OCI-LY3 (cell line): ENCODE data around the gene FMNL2.
"Not testable (repeated sequence)": the region's sequence is repeated elsewhere in the genome, so short reads cannot be mapped to it uniquely, and the experiment has no call there.

Experiments used
- H2AFZ ChIP-seq: fragments of 200-600, 300-600 bp; shearing (Covaris generic); 2 replicates; pipeline ENCODE4 v1.6.0; 2014; ENCODE audit warnings: antibody characterized with exemption, low read depth, low read length
- H3K27ac ChIP-seq: fragments of 200-600, 300-600 bp; sonication (generic); 2 replicates; pipeline ENCODE4 v1.5.1; 2014; ENCODE audit warnings: mild to moderate bottlenecking, low read length, moderate library complexity, mixed read lengths
- H3K27me3 ChIP-seq: fragments of 200-600, 300-600 bp; sonication (generic); 2 replicates; pipeline ENCODE4 v1.6.1; 2014; ENCODE audit warnings: low read depth, low read length, mixed read lengths
- H3K36me3 ChIP-seq: fragments of 200-600, 300-600 bp; sonication (generic); replicated peaks from 2 replicates; pipeline ENCODE3; 2014; ENCODE audit warnings: low read depth, low read length, mixed read lengths
- H3K4me1 ChIP-seq: fragments of 300-600, 200-600 bp; sonication (generic); 2 replicates; pipeline ENCODE4 v1.6.1; 2014; ENCODE audit warnings: low read length, mixed read lengths
- H3K4me2 ChIP-seq: fragments of 200-600, 300-600 bp; sonication (generic); 2 replicates; pipeline ENCODE4 v1.6.1; 2014; ENCODE audit warnings: low read length, mixed read lengths
- H3K4me3 ChIP-seq: fragments of 300-600, 200-600 bp; sonication (generic); 2 replicates; pipeline ENCODE4 v1.5.1; 2014; ENCODE audit warnings: antibody characterized with exemption, mild to moderate bottlenecking, low read length, moderate library complexity
- H3K79me2 ChIP-seq: fragments of 300-600, 200-600 bp; shearing (Covaris generic); 2 replicates; pipeline ENCODE4 v1.6.1; 2014; ENCODE audit warnings: mild to moderate bottlenecking, low read length, mixed read lengths
- H3K9ac ChIP-seq: fragments of 300-600, 200-600 bp; shearing (Covaris generic); 2 replicates; pipeline ENCODE4 v1.6.0; 2014; ENCODE audit warnings: mild to moderate bottlenecking, low read length, moderate library complexity
- H3K9me3 ChIP-seq: fragments of 200-600, 300-600 bp; shearing (Covaris generic); 2 replicates; pipeline ENCODE4 v1.6.1; 2014; ENCODE audit warnings: low read length, mixed read lengths; ENCODE audit not compliant: insufficient read depth
- H4K20me1 ChIP-seq: fragments of 200-600, 300-600 bp; sonication (generic); 2 replicates; pipeline ENCODE4 v1.6.1; 2016; ENCODE audit warnings: low read length, mixed read lengths; ENCODE audit not compliant: insufficient read depth
- CTCF ChIP-seq: fragments of 200-600, 300-600 bp; sonication (generic); IDR thresholded peaks from 2 replicates; pipeline ENCODE4 v1.5.1; 2014; ENCODE audit warnings: antibody characterized with exemption, low read length, low read depth
- EZH2phosphoT487 ChIP-seq: fragments of 200-600 bp; shearing (Covaris generic); IDR thresholded peaks from 2 replicates; pipeline ENCODE4 v1.6.1; 2018; ENCODE audit warnings: antibody characterized with exemption, mixed run types, low read depth

The FMNL2 gene

GRCh38 chr2:152520759-152521158, 185.8 kb downstream of the FMNL2 start:
- Histone ChIP-seq H3K4me3 (no peak overlapping the region), H3K9me3 (no peaks in the 10 kb centered on the region), H2AFZ (no peak overlapping the region), H3K27me3 (no peaks in the 10 kb centered on the region; the same call in 1 of the 2 replicates), H3K4me2 (no peak overlapping the region), H3K36me3 (no peaks in the 10 kb centered on the region), H3K9ac (no peak overlapping the region), H4K20me1 (no peaks in the 10 kb centered on the region), H3K4me1 (no peaks in the 10 kb centered on the region), H3K79me2 (no peaks in the 10 kb centered on the region), H3K27ac (no peak overlapping the region)
- TF ChIP-seq CTCF (no peak), EZH2phosphoT487 (no peak)

GRCh38 chr2:152522446-152522845, 187.5 kb downstream of the FMNL2 start:
- not testable (repeated sequence) for H3K27me3 ChIP-seq, H3K9me3 ChIP-seq, H3K79me2 ChIP-seq, H3K4me3 ChIP-seq, H3K4me2 ChIP-seq, H3K9ac ChIP-seq, H3K36me3 ChIP-seq, H2AFZ ChIP-seq, H4K20me1 ChIP-seq, H3K27ac ChIP-seq, H3K4me1 ChIP-seq

- no peak for TF ChIP-seq EZH2phosphoT487
- no peak for TF ChIP-seq CTCF
- Histone ChIP-seq H3K79me2 (no peaks in the 10 kb centered on the region), H3K27me3 (no peaks in the 10 kb centered on the region), H3K27ac (no peak overlapping the region), H3K4me1 (no peaks in the 10 kb centered on the region), H3K9me3 (no peaks in the 10 kb centered on the region), H4K20me1 (no peaks in the 10 kb centered on the region), H3K4me2 (no peak overlapping the region), H3K4me3 (no peak overlapping the region), H3K9ac (no peak overlapping the region), H2AFZ (no peak overlapping the region), H3K36me3 (no peaks in the 10 kb centered on the region)
Measured at GRCh38 chr2:152523091-152523490, 188.1 kb downstream of the FMNL2 start.

- Histone ChIP-seq H3K36me3 (no peaks in the 10 kb centered on the region), H3K9ac (no peak overlapping the region), H3K27ac (no peak overlapping the region), H2AFZ (no peak overlapping the region), H3K9me3 (no peaks in the 10 kb centered on the region), H3K79me2 (no peaks in the 10 kb centered on the region), H4K20me1 (no peaks in the 10 kb centered on the region), H3K27me3 (no peaks in the 10 kb centered on the region), H3K4me1 (peaks cover 7% of the 10 kb centered on the region; the same call in 1 of the 2 replicates), H3K4me3 (no peak overlapping the region), H3K4me2 (no peak overlapping the region)
- TF ChIP-seq EZH2phosphoT487: no peak
- no peak for TF ChIP-seq CTCF
Measured at GRCh38 chr2:152525277-152525838, 190.4 kb downstream of the FMNL2 start.
